ENCODE measurements around the gene CSGALNACT2.

Gene CSGALNACT2

GRCh38 chr10:43199088-43199683 is 60.9 kb downstream of the CSGALNACT2 start:
- no peak for TF ChIP-seq CTCF (conservative IDR thresholded peaks at IDR 0.05; ENCODE audit: low read depth, low read length)
- Histone ChIP-seq H3K79me2 (ENCODE audit: insufficient read depth, low read depth) (no peaks in the 10 kb centered on the region), H3K27me3 (ENCODE audit: insufficient read depth, low read depth) (no peaks in the 10 kb centered on the region), H3K27ac (no peak overlapping the region), H3K36me3 (ENCODE audit: insufficient read depth) (no peaks in the 10 kb centered on the region), H3K4me3 (IDR thresholded peaks at IDR 0.05; ENCODE audit: insufficient read depth, low read depth, low read length) (no peak overlapping the region), H2AFZ (ENCODE audit: low read depth) (no peak overlapping the region), H3K9ac (no peak overlapping the region), H3K4me2 (no peak overlapping the region), H3K4me1 (ENCODE audit: low read depth, poor library complexity, severe bottlenecking) (no peaks in the 10 kb centered on the region), H4K20me1 (ENCODE audit: insufficient read depth) (no peaks in the 10 kb centered on the region)

GRCh38 chr10:43199684-43200537 is 61.7 kb downstream of the CSGALNACT2 start:
- H2AFZ ChIP-seq (ENCODE audit: low read depth) = no peak overlapping the region
- no peak overlapping the region for H3K27ac ChIP-seq
- H3K4me3 ChIP-seq (IDR thresholded peaks at IDR 0.05; ENCODE audit: insufficient read depth, low read depth, low read length) = no peak overlapping the region
- H3K4me1 ChIP-seq (ENCODE audit: low read depth, poor library complexity, severe bottlenecking) = no peaks in the 10 kb centered on the region
- no peak for TF ChIP-seq CTCF (conservative IDR thresholded peaks at IDR 0.05; ENCODE audit: low read depth, low read length)
- H3K36me3 ChIP-seq (ENCODE audit: insufficient read depth) = no peaks in the 10 kb centered on the region
- H3K27me3 ChIP-seq (ENCODE audit: insufficient read depth, low read depth) = no peaks in the 10 kb centered on the region
- H3K9ac ChIP-seq = no peak overlapping the region
- no peaks in the 10 kb centered on the region for H3K79me2 ChIP-seq (ENCODE audit: insufficient read depth, low read depth)
- no peak overlapping the region for H3K4me2 ChIP-seq
- H4K20me1 ChIP-seq (ENCODE audit: insufficient read depth) = no peaks in the 10 kb centered on the region

GRCh38 chr10:43200538-43201390 is 62.5 kb downstream of the CSGALNACT2 start:
- Histone ChIP-seq H3K4me1 (ENCODE audit: low read depth, poor library complexity, severe bottlenecking) (no peaks in the 10 kb centered on the region), H3K4me3 (IDR thresholded peaks at IDR 0.05; ENCODE audit: insufficient read depth, low read depth, low read length) (no peak overlapping the region), H2AFZ (ENCODE audit: low read depth) (no peak overlapping the region), H3K27ac (no peak overlapping the region), H3K4me2 (no peak overlapping the region), H3K36me3 (ENCODE audit: insufficient read depth) (no peaks in the 10 kb centered on the region), H3K79me2 (ENCODE audit: insufficient read depth, low read depth) (no peaks in the 10 kb centered on the region), H3K9ac (no peak overlapping the region), H3K27me3 (ENCODE audit: insufficient read depth, low read depth) (no peaks in the 10 kb centered on the region), H4K20me1 (ENCODE audit: insufficient read depth) (no peaks in the 10 kb centered on the region)
- TF ChIP-seq CTCF (conservative IDR thresholded peaks at IDR 0.05; ENCODE audit: low read depth, low read length) = no peak

GRCh38 chr10:43201545-43202131 is 63.4 kb downstream of the CSGALNACT2 start:
- Histone ChIP-seq H3K9ac (no peak overlapping the region), H3K27ac (no peak overlapping the region), H3K4me3 (IDR thresholded peaks at IDR 0.05; ENCODE audit: insufficient read depth, low read depth, low read length) (no peak overlapping the region), H2AFZ (ENCODE audit: low read depth) (no peak overlapping the region), H3K4me1 (ENCODE audit: low read depth, poor library complexity, severe bottlenecking) (no peaks in the 10 kb centered on the region), H3K27me3 (ENCODE audit: insufficient read depth, low read depth) (no peaks in the 10 kb centered on the region), H4K20me1 (ENCODE audit: insufficient read depth) (no peaks in the 10 kb centered on the region), H3K79me2 (ENCODE audit: insufficient read depth, low read depth) (no peaks in the 10 kb centered on the region), H3K36me3 (ENCODE audit: insufficient read depth) (no peaks in the 10 kb centered on the region), H3K4me2 (no peak overlapping the region)
- no peak for TF ChIP-seq CTCF (conservative IDR thresholded peaks at IDR 0.05; ENCODE audit: low read depth, low read length)
